ENCODE measurements around the gene SLC26A2. TPM values are rescaled to one million over a fixed set of nuclear protein-coding genes. Genes with fewer than 3 reads are reported as not detected.
A peak's percentile ranks its signal among the peaks of the same experiment; 100 is the strongest.
"Not testable (repeated sequence)": the region's sequence is repeated elsewhere in the genome, so short reads cannot be mapped to it uniquely, and the experiment has no call there.

SLC26A2 gene
- total RNA-seq, 1 donor from 2014 or later, result 8.3 TPM

- intact Hi-C loops (cut with micrococcal nuclease), result no loop called here
- peaks cover 7% of the 10 kb centered on the region for H3K4me1 Mint-ChIP-seq
- H3K4me3 Mint-ChIP-seq, result no peak overlapping the region
- H3K36me3 Mint-ChIP-seq (ENCODE audit: low read depth), result peaks cover 88% of the 10 kb centered on the region
- H3K9me3 Mint-ChIP-seq, result peaks cover 10% of the 10 kb centered on the region
- H3K27ac Mint-ChIP-seq, result no peak overlapping the region
- H3K27me3 Mint-ChIP-seq, result no peaks in the 10 kb centered on the region
- DNase-seq, result no peak
Measured at GRCh38 chr5:150015415-150015814, 54.9 kb downstream of the SLC26A2 start.

- intact Hi-C loops (cut with micrococcal nuclease), result no loop called here
- no peak for DNase-seq
- no peak overlapping the region for H3K4me3 Mint-ChIP-seq
Measured at GRCh38 chr5:150016537-150016936, 56.0 kb downstream of the SLC26A2 start.

GRCh38 chr5:150017226-150018005 is 56.9 kb downstream of the SLC26A2 start:
- peaks cover 89% of the 10 kb centered on the region for H3K36me3 Mint-ChIP-seq (ENCODE audit: low read depth)
- no peaks in the 10 kb centered on the region for H3K27me3 Mint-ChIP-seq
- H3K27ac Mint-ChIP-seq, result no peak overlapping the region
- no peak overlapping the region for H3K4me3 Mint-ChIP-seq
- intact Hi-C loops (cut with micrococcal nuclease), result no loop called here
- DNase-seq, result no peak
- peaks cover 10% of the 10 kb centered on the region for H3K9me3 Mint-ChIP-seq
- H3K4me1 Mint-ChIP-seq, result peaks cover 16% of the 10 kb centered on the region

More at GRCh38 chr5:150016537-150016936, 56.0 kb downstream of the SLC26A2 start:
- peaks cover 10% of the 10 kb centered on the region for H3K9me3 Mint-ChIP-seq
- peaks cover 11% of the 10 kb centered on the region for H3K4me1 Mint-ChIP-seq
- peaks cover 88% of the 10 kb centered on the region for H3K36me3 Mint-ChIP-seq (ENCODE audit: low read depth)
- no peak overlapping the region for H3K27ac Mint-ChIP-seq
- H3K27me3 Mint-ChIP-seq, result no peaks in the 10 kb centered on the region

GRCh38 chr5:150020249-150020648 is 59.7 kb downstream of the SLC26A2 start:
- H3K36me3 Mint-ChIP-seq (ENCODE audit: low read depth), result peaks cover 72% of the 10 kb centered on the region
- peak overlapping the region; percentile 72 for H3K27ac Mint-ChIP-seq
- no peak overlapping the region for H3K4me3 Mint-ChIP-seq

GRCh38 chr5:150021491-150022157 is 61.1 kb downstream of the SLC26A2 start:
- H3K9me3 Mint-ChIP-seq, result no peaks in the 10 kb centered on the region
- H3K27ac Mint-ChIP-seq, result peak overlapping the region; percentile 43
- no peak for DNase-seq
- no peaks in the 10 kb centered on the region for H3K27me3 Mint-ChIP-seq
- intact Hi-C loops (cut with micrococcal nuclease), result no loop called here
- H3K36me3 Mint-ChIP-seq (ENCODE audit: low read depth), result peaks cover 70% of the 10 kb centered on the region
- peaks cover 19% of the 10 kb centered on the region for H3K4me1 Mint-ChIP-seq
- H3K4me3 Mint-ChIP-seq, result no peak overlapping the region

More at GRCh38 chr5:150020249-150020648, 59.7 kb downstream of the SLC26A2 start:
- H3K4me1 Mint-ChIP-seq, result peaks cover 19% of the 10 kb centered on the region
- peaks cover 8% of the 10 kb centered on the region for H3K9me3 Mint-ChIP-seq
- no peak for DNase-seq
- intact Hi-C loops (cut with micrococcal nuclease), result no loop called here
- no peaks in the 10 kb centered on the region for H3K27me3 Mint-ChIP-seq

- Mint-ChIP-seq H3K4me3 (no peak overlapping the region), H3K4me1 (peaks cover 19% of the 10 kb centered on the region), H3K36me3 (ENCODE audit: low read depth) (peaks cover 69% of the 10 kb centered on the region), H3K9me3 (no peaks in the 10 kb centered on the region), H3K27ac (peak overlapping the region; percentile 43), H3K27me3 (no peaks in the 10 kb centered on the region)
- intact Hi-C loops (cut with micrococcal nuclease), result no loop called here
- DNase-seq, result no peak
Measured at GRCh38 chr5:150022158-150022531, 61.6 kb downstream of the SLC26A2 start.

GRCh38 chr5:150022681-150023080 is 62.1 kb downstream of the SLC26A2 start:
- intact Hi-C loops (cut with micrococcal nuclease), result no loop called here
- DNase-seq, result no peak
- Mint-ChIP-seq H3K4me1 (peaks cover 19% of the 10 kb centered on the region), H3K27me3 (no peaks in the 10 kb centered on the region), H3K27ac (no peak overlapping the region), H3K4me3 (no peak overlapping the region), H3K36me3 (ENCODE audit: low read depth) (peaks cover 64% of the 10 kb centered on the region), H3K9me3 (no peaks in the 10 kb centered on the region)

GRCh38 chr5:150023136-150023535 is 62.6 kb downstream of the SLC26A2 start:
- no peak overlapping the region for H3K27ac Mint-ChIP-seq
- H3K27me3 Mint-ChIP-seq, result no peaks in the 10 kb centered on the region
- peaks cover 66% of the 10 kb centered on the region for H3K36me3 Mint-ChIP-seq (ENCODE audit: low read depth)
- no peak overlapping the region for H3K4me3 Mint-ChIP-seq
- no peaks in the 10 kb centered on the region for H3K9me3 Mint-ChIP-seq
- DNase-seq, result no peak
- peaks cover 19% of the 10 kb centered on the region for H3K4me1 Mint-ChIP-seq
- intact Hi-C loops (cut with micrococcal nuclease), result no loop called here

- peaks cover 59% of the 10 kb centered on the region for H3K36me3 Mint-ChIP-seq (ENCODE audit: low read depth)
- no peak overlapping the region for H3K4me3 Mint-ChIP-seq
- H3K27ac Mint-ChIP-seq, result no peak overlapping the region
- H3K9me3 Mint-ChIP-seq, result no peaks in the 10 kb centered on the region
- intact Hi-C loops (cut with micrococcal nuclease), result no loop called here
- no peaks in the 10 kb centered on the region for H3K27me3 Mint-ChIP-seq
- no peak for DNase-seq
- H3K4me1 Mint-ChIP-seq, result peaks cover 19% of the 10 kb centered on the region
Measured at GRCh38 chr5:150024346-150024984, 63.9 kb downstream of the SLC26A2 start.

GRCh38 chr5:150026682-150027172 is 66.2 kb downstream of the SLC26A2 start:
- Mint-ChIP-seq H3K4me1 (peaks cover 9% of the 10 kb centered on the region), H3K36me3 (ENCODE audit: low read depth) (peaks cover 52% of the 10 kb centered on the region), H3K27ac (no peak overlapping the region), H3K27me3 (no peaks in the 10 kb centered on the region), H3K4me3 (no peak overlapping the region), H3K9me3 (no peaks in the 10 kb centered on the region)
- intact Hi-C loops (cut with micrococcal nuclease), result no loop called here
- no peak for DNase-seq

GRCh38 chr5:150028047-150028446 is 67.5 kb downstream of the SLC26A2 start:
- H3K36me3 Mint-ChIP-seq (ENCODE audit: low read depth), result peaks cover 52% of the 10 kb centered on the region
- DNase-seq, H3K9me3 Mint-ChIP-seq: not testable (repeated sequence)

GRCh38 chr5:150033334-150033733 is 72.8 kb downstream of the SLC26A2 start:
- Mint-ChIP-seq H3K27ac (no peak overlapping the region), H3K9me3 (no peaks in the 10 kb centered on the region), H3K36me3 (ENCODE audit: low read depth) (peaks cover 69% of the 10 kb centered on the region), H3K4me3 (no peak overlapping the region), H3K27me3 (no peaks in the 10 kb centered on the region), H3K4me1 (peaks cover 1% of the 10 kb centered on the region)
- DNase-seq, result no peak
- intact Hi-C loops (cut with micrococcal nuclease), result no loop called here

More at GRCh38 chr5:150028047-150028446, 67.5 kb downstream of the SLC26A2 start:
- H3K27ac Mint-ChIP-seq; intact Hi-C loops (cut with micrococcal nuclease); H3K27me3 Mint-ChIP-seq; H3K4me3 Mint-ChIP-seq; H3K4me1 Mint-ChIP-seq: not testable (repeated sequence)

- intact Hi-C loops (cut with micrococcal nuclease), result no loop called here
- H3K9me3 Mint-ChIP-seq, result no peaks in the 10 kb centered on the region
- H3K27me3 Mint-ChIP-seq, result no peaks in the 10 kb centered on the region
- H3K4me1 Mint-ChIP-seq, result peaks cover under 1% of the 10 kb centered on the region
- peaks cover 72% of the 10 kb centered on the region for H3K36me3 Mint-ChIP-seq (ENCODE audit: low read depth)
- H3K4me3 Mint-ChIP-seq, result no peak overlapping the region
- no peak for DNase-seq
- H3K27ac Mint-ChIP-seq, result no peak overlapping the region
Measured at GRCh38 chr5:150034662-150035061, 74.1 kb downstream of the SLC26A2 start.

All from activated CD4-positive, alpha-beta T cell treated with anti-CD3 and anti-CD28 coated beads, Interleukin-2, amount 10 ng/mL, durations not matched to agents 24 days and 14 days (primary cell).